HepG2 (cell line): ENCODE results near the gene DHX57. TPM values are rescaled to one million over a fixed set of nuclear protein-coding genes. Genes with fewer than 3 reads are reported as not detected.

Source experiments
- ERF ChIP-seq: IDR thresholded peaks from 2 replicates; pipeline ENCODE4 v1.6.1; 2018; ENCODE audit warnings: missing biosample characterization, missing genetic modification reagents
- FIP1L1 ChIP-seq: fragments of 200-400 bp; formaldehyde crosslinking; IDR thresholded peaks from 2 replicates; pipeline ENCODE4 v1.6.1; 2018; ENCODE audit warnings: low read depth, mild to moderate bottlenecking, low read length, moderate library complexity, borderline replicate concordance; ENCODE audit not compliant: insufficient read depth
- GMEB2 ChIP-seq: IDR thresholded peaks from 2 replicates; pipeline ENCODE4 v1.6.1; 2016; ENCODE audit warnings: missing biosample characterization, missing genetic modification reagents, low read depth
- JDP2 ChIP-seq: sonication (generic); formaldehyde crosslinking; IDR thresholded peaks from 2 replicates; pipeline ENCODE4 v1.8.1; 2022; ENCODE audit warnings: missing genetic modification reagents, borderline replicate concordance
- KLF9 ChIP-seq: IDR thresholded peaks from 2 replicates; pipeline ENCODE4 v1.6.1; 2016; ENCODE audit warnings: low read depth
- MED1 ChIP-seq: sonication (generic); formaldehyde crosslinking; IDR thresholded peaks from 2 replicates; pipeline ENCODE4 v1.4.0; 2020; ENCODE audit warnings: missing genetic modification reagents
- NFE2 ChIP-seq: sonication (generic); formaldehyde crosslinking; IDR thresholded peaks from 2 replicates; pipeline ENCODE4 v1.4.0; 2020; ENCODE audit warnings: missing genetic modification reagents
- SMYD3 ChIP-seq: sonication (generic); formaldehyde crosslinking; IDR thresholded peaks from 2 replicates; pipeline ENCODE4 v1.8.1; 2023; ENCODE audit warnings: mild to moderate bottlenecking, missing genetic modification reagents
- TBX2 ChIP-seq: sonication (generic); formaldehyde crosslinking; IDR thresholded peaks from 2 replicates; pipeline ENCODE4 v1.5.0; 2020; ENCODE audit warnings: missing genetic modification reagents, mild to moderate bottlenecking, borderline replicate concordance
- TOE1 ChIP-seq: sonication (generic); formaldehyde crosslinking; IDR thresholded peaks from 2 replicates; pipeline ENCODE4 v1.4.0; 2020; ENCODE audit warnings: mild to moderate bottlenecking, missing genetic modification reagents
- ZFP36L2 ChIP-seq: sonication (generic); formaldehyde crosslinking; IDR thresholded peaks from 2 replicates; pipeline ENCODE4 v1.4.0; 2020; ENCODE audit warnings: missing genetic modification reagents
- ZNF234 ChIP-seq: sonication (generic); formaldehyde crosslinking; conservative IDR thresholded peaks from 2 replicates; pipeline ENCODE4 v1.5.1; 2020; ENCODE audit warnings: mild to moderate bottlenecking, missing genetic modification reagents
- ZNF280B ChIP-seq: sonication (generic); formaldehyde crosslinking; IDR thresholded peaks from 2 replicates; pipeline ENCODE4 v1.5.0; 2020; ENCODE audit warnings: missing genetic modification reagents, mild to moderate bottlenecking, borderline replicate concordance
- ZNF609 ChIP-seq: sonication (generic); formaldehyde crosslinking; IDR thresholded peaks from 2 replicates; pipeline ENCODE4 v1.4.0; 2020; ENCODE audit warnings: mild to moderate bottlenecking, missing genetic modification reagents, borderline replicate concordance
- ZNF704 ChIP-seq: sonication (generic); formaldehyde crosslinking; IDR thresholded peaks from 2 replicates; pipeline ENCODE4 v1.8.1; 2023; ENCODE audit warnings: mild to moderate bottlenecking, inconsistent platforms, moderate library complexity, missing genetic modification reagents, borderline replicate concordance
- ZNF776 ChIP-seq: sonication (generic); formaldehyde crosslinking; IDR thresholded peaks from 2 replicates; pipeline ENCODE4 v1.4.0; 2020; ENCODE audit warnings: mild to moderate bottlenecking, missing genetic modification reagents
- ZSCAN31 ChIP-seq: sonication (generic); formaldehyde crosslinking; IDR thresholded peaks from 2 replicates; pipeline ENCODE4 v1.5.0; 2020; ENCODE audit warnings: low read depth, mild to moderate bottlenecking, missing genetic modification reagents
- polyA plus RNA-seq, 8 experiments: library from polyadenylated mRNA; depleted of rRNA in 3 of 8; stranded (reverse) in 7 of 8; unstranded in 1 of 8; fragments of >200 nt; fragmentation: Illumina TruSeq in 4 of 8; extraction: Trizol in 4 of 8; gene quantifications; 2 replicates each; pipeline versions ENCODE4 v1.2.1 to v1.2.3, GENCODE V29; 2011 to 2016; ENCODE audit warnings: low read depth in 4 of 8, missing spikeins in 1 of 8, mixed read lengths in 1 of 8; ENCODE audit not compliant: insufficient read depth in 1 of 8
- total RNA-seq, 5 experiments: library from RNA; depleted of rRNA; stranded (reverse); fragments of >200 nt; fragmentation: Illumina TruSeq; extraction: Trizol; gene quantifications; 2 replicates each; pipeline ENCODE4 v1.2.3, GENCODE V29; 2016; ENCODE audit warnings: low read depth in 1 of 5

The DHX57 gene
- total and polyA plus RNA-seq, 2 of the 13 experiments (the other 11 are each of a cell fraction or from before 2014, with no cell fraction given) = 9.2 to 24.2 TPM

- TF ChIP-seq ZNF609 (CRISPR knock-in tag) = peak; percentile 60; the same call in 1 of the 2 replicates
- no peak for TF ChIP-seq GMEB2 (CRISPR knock-in tag)
- peak; percentile 96 for TF ChIP-seq ZSCAN31 (CRISPR knock-in tag)
- 0 out of 2 replicates have a peak, but pooled peaks have one; percentile 28 for TF ChIP-seq ZFP36L2 (CRISPR knock-in tag)
- no peak for TF ChIP-seq FIP1L1
- no peak for TF ChIP-seq NFE2 (CRISPR knock-in tag)
- no peak for TF ChIP-seq ZNF234 (CRISPR knock-in tag)
- no peak for TF ChIP-seq JDP2 (CRISPR knock-in tag)
- TF ChIP-seq MED1 (CRISPR knock-in tag) = peak; percentile 68
- peak; percentile 71; the same call in 1 of the 2 replicates for TF ChIP-seq ZNF776
- peak; percentile 63; the same call in 1 of the 2 replicates for TF ChIP-seq TOE1 (CRISPR knock-in tag)
- TF ChIP-seq ERF (CRISPR knock-in tag) = 0 out of 2 replicates have a peak, but pooled peaks have one; percentile 69
- 0 out of 2 replicates have a peak, but pooled peaks have one; percentile 74 for TF ChIP-seq ZNF704
- peak; percentile 97 for TF ChIP-seq ZNF280B (CRISPR knock-in tag)
- TF ChIP-seq KLF9 (CRISPR knock-in tag) = peak; percentile 69; the same call in 1 of the 2 replicates
- peak; percentile 98 for TF ChIP-seq TBX2 (CRISPR knock-in tag)
- TF ChIP-seq SMYD3 (CRISPR knock-in tag) = peak; percentile 87
These were observed at the start of gene DHX57, which contains the start of gene MORN2 (continued) for GRCh38 chr2:38875576-38876367.
